Spleen (tissue), 7 donors: Measurements from ENCODE around the gene RPL15.

ENCODE experiments used
- POLR2A ChIP-seq, 3 donors: fragments of 450-650 bp; IDR thresholded peaks; one replicate each; pipeline ENCODE4 v1.5.1; 2017; ENCODE audit warnings: antibody characterized with exemption in 3 of 3, mild to moderate bottlenecking in 1 of 3
- TF ChIP-seq, protein P1 (sequence below), 11 experiments: fragments of 200-600 bp in 7 of 11; fragments of 450-650 bp in 4 of 11; sonication (generic) in 4 of 11; IDR thresholded peaks in 8 of 11; conservative IDR thresholded peaks in 3 of 11; 1 replicate in 7 of 11; 2 replicates in 4 of 11; pipeline versions ENCODE4 v1.4.0 to v1.8.0; 2016 to 2021; ENCODE audit warnings: antibody characterized with exemption in 11 of 11, inconsistent platforms in 4 of 11, mild to moderate bottlenecking in 1 of 11
- donor health status: DM: no; HTN: no; CAD: no; lungs with moderate emphysema.
- donor health status: DM: no; HTN: no; CAD: no.
- donor health status: DM: no; HTN: no; CAD: no.

DNA sequence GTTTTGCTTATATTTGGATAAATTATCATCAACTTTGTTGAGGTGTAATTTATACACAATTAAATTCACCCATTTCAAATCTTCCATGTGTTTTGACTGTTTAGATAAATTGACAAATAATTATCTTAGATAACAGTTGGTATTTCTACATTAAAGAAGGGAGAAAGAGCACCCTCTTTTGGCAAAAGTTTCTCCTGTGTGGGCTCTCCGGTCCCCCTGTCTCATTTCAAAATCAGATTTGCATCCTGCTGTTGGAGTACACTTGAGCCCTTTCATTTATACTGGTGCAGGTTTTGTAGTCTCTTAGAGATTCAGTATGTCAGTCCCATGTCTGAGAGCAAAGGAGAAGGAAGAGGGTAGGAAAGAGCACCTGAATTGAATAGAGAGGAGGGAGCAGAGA, 49.5 kb upstream of the RPL15 start:
- TF ChIP-seq POLR2A (IDR thresholded peaks at IDR 0.05): no peak
- TF ChIP-seq, protein P1, sequence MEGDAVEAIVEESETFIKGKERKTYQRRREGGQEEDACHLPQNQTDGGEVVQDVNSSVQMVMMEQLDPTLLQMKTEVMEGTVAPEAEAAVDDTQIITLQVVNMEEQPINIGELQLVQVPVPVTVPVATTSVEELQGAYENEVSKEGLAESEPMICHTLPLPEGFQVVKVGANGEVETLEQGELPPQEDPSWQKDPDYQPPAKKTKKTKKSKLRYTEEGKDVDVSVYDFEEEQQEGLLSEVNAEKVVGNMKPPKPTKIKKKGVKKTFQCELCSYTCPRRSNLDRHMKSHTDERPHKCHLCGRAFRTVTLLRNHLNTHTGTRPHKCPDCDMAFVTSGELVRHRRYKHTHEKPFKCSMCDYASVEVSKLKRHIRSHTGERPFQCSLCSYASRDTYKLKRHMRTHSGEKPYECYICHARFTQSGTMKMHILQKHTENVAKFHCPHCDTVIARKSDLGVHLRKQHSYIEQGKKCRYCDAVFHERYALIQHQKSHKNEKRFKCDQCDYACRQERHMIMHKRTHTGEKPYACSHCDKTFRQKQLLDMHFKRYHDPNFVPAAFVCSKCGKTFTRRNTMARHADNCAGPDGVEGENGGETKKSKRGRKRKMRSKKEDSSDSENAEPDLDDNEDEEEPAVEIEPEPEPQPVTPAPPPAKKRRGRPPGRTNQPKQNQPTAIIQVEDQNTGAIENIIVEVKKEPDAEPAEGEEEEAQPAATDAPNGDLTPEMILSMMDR (IDR thresholded peaks at IDR 0.05 in 8 of 11, conservative IDR thresholded peaks at IDR 0.05 in 3 of 11): no peak
